Stimulated activated CD8-positive, alpha-beta memory T cell treated with anti-CD3 and anti-CD28 coated beads, Interleukin-12 subunit alpha, Interleukin-12 subunit beta, amount 100 ng/mL, for 24 hours (primary cell): ENCODE results near the gene PDE9A.

Experiments
- DNase-seq: peaks from one replicate; pipeline ENCODE4 v3.0.0-alpha.2; 2020; ENCODE audit errors: extremely low read depth

Gene PDE9A

GRCh38 chr21:42757422-42757821 lies 104.0 kb downstream of the PDE9A start:
- no peak for DNase-seq

DNA sequence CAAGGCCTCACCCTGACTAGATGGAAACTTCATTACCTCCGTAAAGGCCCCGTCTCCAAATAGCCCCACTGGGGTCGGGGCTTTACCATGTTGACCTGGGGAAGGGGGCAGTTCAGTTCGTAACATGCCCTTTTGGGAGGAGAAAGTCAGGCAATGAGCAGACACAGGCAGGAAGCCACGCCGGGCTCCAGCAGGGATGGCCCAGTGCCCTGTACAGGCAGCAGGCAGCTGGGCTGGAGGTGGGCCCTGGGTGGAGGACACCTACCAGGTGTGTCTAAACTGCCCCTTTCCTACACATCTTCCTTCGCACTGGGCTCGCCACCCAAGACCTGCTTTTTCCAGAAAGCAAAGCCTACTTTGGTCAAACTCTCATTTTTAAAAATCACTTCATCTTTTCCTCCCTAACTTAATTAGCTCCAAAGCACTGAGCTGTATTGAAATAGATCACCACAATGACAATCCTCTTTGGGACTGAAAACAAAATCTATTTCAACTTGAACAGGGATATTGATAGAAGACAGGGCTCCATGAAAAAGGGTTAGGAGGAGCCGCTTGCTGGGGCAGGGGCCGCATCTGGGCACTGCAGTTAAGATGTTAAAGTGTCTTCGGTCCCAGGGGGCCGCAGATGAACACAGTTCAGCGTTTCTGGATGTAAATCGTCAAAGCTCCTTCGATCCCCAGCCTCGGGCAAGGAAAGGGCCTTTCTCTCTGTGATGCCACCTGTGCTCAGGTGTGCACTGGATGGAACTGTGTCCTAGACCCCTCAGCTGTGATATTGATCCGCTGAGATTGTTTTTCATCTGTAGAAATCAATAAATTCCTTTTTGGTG lies 104.6 kb downstream of the PDE9A start:
- DNase-seq, result no peak

- DNase-seq, result no peak
Observed at GRCh38 chr21:42758721-42759593, 105.5 kb downstream of the PDE9A start.

DNA sequence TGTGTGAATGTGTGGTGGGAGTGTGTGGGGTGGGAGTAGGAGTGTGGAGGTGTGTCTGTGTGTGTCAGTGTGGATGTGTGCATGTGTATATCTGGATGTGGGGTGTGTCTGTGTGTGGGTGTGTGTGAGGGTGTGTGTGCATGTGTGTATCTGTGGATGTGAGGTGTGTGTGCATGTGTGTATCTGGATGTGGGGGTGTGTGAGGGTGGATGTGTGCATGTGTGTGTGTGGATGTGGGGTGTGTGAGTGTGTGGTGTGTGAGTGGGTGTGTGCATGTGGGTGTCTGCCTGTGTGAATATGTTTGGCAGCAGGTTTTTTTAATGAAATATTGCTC lies 106.1 kb downstream of the PDE9A start:
- DNase-seq, result no peak

- no peak for DNase-seq
Observed at GRCh38 chr21:42760361-42760950, 107.0 kb downstream of the PDE9A start.

DNA sequence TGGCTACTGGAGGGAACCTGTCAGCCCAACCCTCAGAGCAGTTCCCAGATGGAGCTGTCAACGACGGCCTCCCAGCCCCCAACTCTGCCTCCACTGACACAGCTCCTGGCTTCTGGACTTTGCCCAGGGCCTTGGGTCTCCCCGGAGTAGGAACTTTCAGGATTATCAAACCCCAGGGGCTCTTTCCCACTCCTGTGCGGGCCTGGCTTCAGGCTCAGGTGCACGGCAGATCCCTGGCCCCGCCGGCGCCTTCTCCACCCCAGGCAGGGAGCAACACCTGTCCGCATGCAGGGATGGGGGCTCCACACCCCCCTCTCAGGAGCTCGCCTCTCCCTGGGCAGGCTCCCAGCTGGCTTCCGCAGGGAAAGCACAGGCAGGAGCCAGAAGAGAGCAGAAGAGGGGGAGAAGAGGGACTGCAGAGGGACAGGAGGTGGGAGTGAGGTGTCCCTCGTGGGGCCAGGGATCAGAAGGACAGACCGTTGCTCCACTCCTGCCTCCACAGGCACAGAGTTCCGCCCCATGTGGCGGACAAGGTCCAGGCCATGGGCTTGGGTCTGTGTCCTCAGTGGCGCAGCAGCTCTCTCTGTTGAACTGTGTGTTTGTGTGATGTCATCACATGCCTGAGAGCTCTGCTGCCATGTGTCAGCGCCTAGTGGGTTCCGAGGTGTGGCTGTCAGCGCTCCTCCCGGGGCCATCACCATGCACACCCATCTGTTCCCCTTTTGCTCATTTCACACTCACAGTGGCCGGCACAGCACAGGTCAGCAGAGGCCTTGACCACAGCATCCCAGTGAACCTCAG lies 107.7 kb downstream of the PDE9A start:
- no peak for DNase-seq

GRCh38 chr21:42761776-42762335 lies 108.4 kb downstream of the PDE9A start:
- DNase-seq, result no peak

- no peak for DNase-seq
Observed at GRCh38 chr21:42763581-42764442, 110.4 kb downstream of the PDE9A start.

- no peak for DNase-seq
Observed at GRCh38 chr21:42764443-42764760, 111.0 kb downstream of the PDE9A start.

- DNase-seq, result no peak
Observed at GRCh38 chr21:42764883-42765282, 111.5 kb downstream of the PDE9A start.

GRCh38 chr21:42765656-42766055 lies 112.2 kb downstream of the PDE9A start:
- no peak for DNase-seq

DNA sequence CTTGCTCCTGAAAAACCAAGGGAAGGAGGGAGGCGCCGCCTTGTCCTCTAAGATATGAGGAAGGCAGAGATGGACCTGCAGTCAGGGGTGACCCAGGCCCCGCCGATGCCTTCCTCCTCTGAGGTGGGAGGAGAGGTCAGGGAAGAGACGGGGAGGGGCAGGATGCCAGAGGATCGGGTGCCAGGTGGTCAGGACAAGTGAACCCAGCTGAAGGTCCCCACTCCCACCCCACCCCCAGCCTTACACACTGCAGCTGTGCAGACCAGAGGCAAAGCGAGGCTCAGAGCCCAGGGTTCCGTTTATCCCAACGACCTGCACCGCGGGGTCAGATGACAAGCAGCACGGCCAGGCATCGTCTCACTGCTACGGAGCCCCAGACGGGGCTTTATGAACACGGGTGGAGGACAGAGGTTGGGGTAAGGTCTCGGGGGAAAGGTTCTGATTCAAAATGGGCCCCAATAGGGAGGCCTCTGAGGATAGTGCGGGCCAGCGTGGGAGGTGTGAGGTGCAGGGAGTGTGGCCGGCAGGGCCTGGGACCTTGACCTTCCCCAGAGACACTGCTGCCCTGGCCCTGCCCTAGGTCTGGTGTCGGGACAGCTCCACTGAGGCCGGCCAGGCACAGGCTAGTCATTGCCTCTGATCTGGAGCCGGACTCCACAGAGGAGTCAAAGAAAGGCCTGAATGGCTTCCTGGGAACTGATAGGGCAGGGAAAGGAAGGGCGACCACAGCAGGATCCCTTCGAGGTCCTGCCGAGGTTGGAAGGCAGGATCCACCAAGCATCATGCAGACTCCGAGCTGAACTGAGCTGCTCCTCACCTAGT lies 113.5 kb downstream of the PDE9A start:
- DNase-seq, result no peak

DNA sequence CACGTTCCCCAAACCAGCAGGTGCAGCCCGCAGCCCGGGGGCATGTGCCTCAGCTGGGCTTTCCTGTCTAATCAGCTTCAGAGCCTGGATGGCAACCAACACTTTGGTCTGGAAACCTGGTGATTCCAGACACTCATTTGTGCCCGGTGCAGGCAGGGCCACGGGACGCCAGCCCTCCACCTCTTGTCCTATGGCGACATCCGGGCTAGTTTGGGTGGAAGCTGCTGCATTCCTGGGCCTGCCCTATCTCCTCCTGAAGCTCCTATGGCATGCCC lies 114.1 kb downstream of the PDE9A start:
- DNase-seq, result no peak

GRCh38 chr21:42768324-42769121 lies 115.1 kb downstream of the PDE9A start:
- DNase-seq, result no peak

- no peak for DNase-seq
Observed at GRCh38 chr21:42769183-42769819, 115.9 kb downstream of the PDE9A start.

GRCh38 chr21:42769820-42770716 lies 116.6 kb downstream of the PDE9A start:
- no peak for DNase-seq

DNA sequence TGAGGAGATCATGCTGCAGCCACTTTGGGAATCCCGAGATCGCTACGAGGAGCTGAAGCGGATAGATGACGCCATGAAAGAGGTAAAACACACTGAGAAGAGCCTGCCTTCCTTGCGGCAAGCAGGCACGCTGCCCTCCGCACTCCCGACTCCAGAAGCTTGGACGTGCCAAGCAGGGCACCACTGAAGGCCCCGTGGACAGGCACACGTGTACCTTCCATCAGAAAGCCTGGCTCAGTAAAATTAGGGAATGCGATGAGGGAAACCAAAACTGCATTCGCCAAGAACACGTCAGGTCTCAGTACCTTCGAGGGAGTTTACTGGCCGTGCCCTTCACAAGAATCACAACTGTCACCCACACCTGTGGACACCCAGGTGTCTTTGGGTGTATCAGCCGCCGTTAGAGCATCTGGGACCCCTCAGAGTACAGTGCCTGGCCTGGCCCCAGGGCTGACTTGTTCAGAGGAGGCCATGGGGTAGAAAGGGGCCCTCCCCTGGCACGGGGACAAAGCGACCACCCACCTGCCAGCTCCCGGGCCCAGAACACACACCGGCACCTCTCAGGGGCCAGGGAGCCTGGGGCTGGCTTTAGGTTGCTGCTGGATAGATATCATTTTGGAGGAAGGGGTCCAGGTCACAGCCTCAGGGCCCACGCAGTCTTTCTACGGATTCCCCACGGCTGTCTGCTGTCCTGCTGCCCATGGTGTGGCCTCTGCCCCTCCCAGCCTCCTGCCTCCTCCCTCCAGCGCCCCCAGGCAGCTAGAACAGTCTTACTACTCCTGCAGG lies 117.5 kb downstream of the PDE9A start:
- DNase-seq, result no peak
